K562 (cell line): Measurements from ENCODE around the gene GAB4. TPM values are rescaled to one million over a fixed set of nuclear protein-coding genes. Genes with fewer than 3 reads are reported as not detected.

Experiments used
- ATAC-seq: fragments of 200-7000 bp; cut with Tn5 transposase; 3 replicates; pipeline ENCODE4 v1.9.1; 2020; ENCODE audit warnings: moderate library complexity
- BruUV-seq: library from RNA; stranded (reverse); fragments of 400-500 nt; replicated peaks from 2 replicates; lab custom pipeline; 2021; lab: Mats Ljungman, UMichigan
- CTCF ChIA-PET: fragments of 300-600 bp; formaldehyde crosslinking; extraction: SDS; loops from one replicate; lab custom pipeline; 2021; ENCODE audit warnings: low intra/inter-chr PET ratio; lab: Yijun Ruan, JAX
- POLR2A ChIA-PET: fragments of 300-600, 350-650 bp; sonication (Branson Sonifier 250); formaldehyde crosslinking; extraction: SDS; loops from one replicate; lab custom pipeline; 2021; ENCODE audit warnings: antibody characterized with exemption, inconsistent platforms; lab: Yijun Ruan, JAX
- DNase-seq, 4 experiments: peaks; one replicate each; pipeline versions ENCODE4 v3.0.0 to v3.0.0-alpha.2; 2011 to 2018; ENCODE audit warnings: low spot score in 3 of 4, mixed read lengths in 3 of 4; ENCODE audit errors: extremely low read depth in 1 of 4
- FAIRE-seq: peaks from 2 replicates; lab custom pipeline; 2011; peaks lifted over from hg19 to GRCh38; lab: Jason Lieb, UNC
- H2AFZ ChIP-seq: 2 replicates; pipeline ENCODE4 v1.6.0; 2011; ENCODE audit warnings: low read depth, low read length, control low read depth, inconsistent platforms
- H3K27ac ChIP-seq: fragments of 200-600 bp; 3 replicates; pipeline ENCODE4 v1.8.0; 2011; ENCODE audit warnings: low read depth, mild to moderate bottlenecking, control low read depth, inconsistent platforms, low read length, moderate library complexity, mixed read lengths; ENCODE audit errors: extremely low read depth
- H3K27me3 ChIP-seq, 2 experiments: fragments of 300-600 bp in 1 of 2; 2 replicates in 1 of 2; 3 replicates in 1 of 2; pipeline versions ENCODE4 v1.6.0 to v1.8.0; 2011; ENCODE audit warnings: inconsistent platforms in 2 of 2, low read length in 2 of 2, mild to moderate bottlenecking in 1 of 2, mixed read lengths in 1 of 2, moderate library complexity in 1 of 2; ENCODE audit not compliant: control insufficient read depth in 2 of 2, insufficient read depth in 2 of 2
- H3K36me3 ChIP-seq: fragments of 300-600 bp; 3 replicates; pipeline ENCODE4 v1.8.0; 2011; ENCODE audit warnings: mild to moderate bottlenecking, low read length, inconsistent platforms; ENCODE audit not compliant: control insufficient read depth, insufficient read depth
- H3K4me1 ChIP-seq, 2 experiments: fragments of 200-600 bp in 1 of 2; replicated peaks in 1 of 2; 2 replicates in 1 of 2; 3 replicates in 1 of 2; pipeline versions ENCODE4 v1.5.1 to v1.8.0; 2011; ENCODE audit warnings: inconsistent platforms in 2 of 2, low read length in 2 of 2, mild to moderate bottlenecking in 1 of 2, mixed read lengths in 1 of 2, moderate library complexity in 1 of 2; ENCODE audit not compliant: control insufficient read depth in 2 of 2, insufficient read depth in 2 of 2
- H3K4me2 ChIP-seq: 2 replicates; pipeline ENCODE4 v1.6.1; 2011; ENCODE audit warnings: low read length, control low read depth, inconsistent platforms, mixed read lengths; ENCODE audit not compliant: insufficient read depth
- H3K4me3 ChIP-seq: fragments of 200-600 bp; sonication (generic), shearing (Covaris generic); 2 replicates; pipeline ENCODE4 v1.5.1; 2016; ENCODE audit warnings: control low read depth, inconsistent platforms
- H3K79me2 ChIP-seq: fragments of 200-600 bp; 3 replicates; pipeline ENCODE4 v1.8.0; 2011; ENCODE audit warnings: low read length, inconsistent platforms; ENCODE audit not compliant: control insufficient read depth, insufficient read depth
- H3K9ac ChIP-seq, 2 experiments: 2 replicates each; pipeline versions ENCODE4 v1.6.0 to v1.6.1; 2011; ENCODE audit warnings: low read depth in 2 of 2, low read length in 2 of 2, control low read depth in 1 of 2, inconsistent platforms in 1 of 2, mild to moderate bottlenecking in 1 of 2, mixed read lengths in 1 of 2; ENCODE audit not compliant: insufficient read depth in 1 of 2
- H3K9me1 ChIP-seq: one replicate; pipeline ENCODE4 v1.6.0; 2011; ENCODE audit warnings: inconsistent platforms, mild to moderate bottlenecking, low read length, moderate library complexity; ENCODE audit not compliant: control insufficient read depth, insufficient read depth
- H3K9me3 ChIP-seq: replicated peaks from 2 replicates; pipeline ENCODE4 v1.5.1; 2011; ENCODE audit warnings: low read depth, low read length, inconsistent platforms; ENCODE audit not compliant: control insufficient read depth, insufficient read depth
- H4K20me1 ChIP-seq: replicated peaks from 2 replicates; pipeline ENCODE4 v1.6.1; 2011; ENCODE audit warnings: low read length, inconsistent platforms, mixed read lengths; ENCODE audit not compliant: control insufficient read depth, insufficient read depth
- BCOR ChIP-seq: fragments of 450-650 bp; IDR thresholded peaks from 2 replicates; pipeline ENCODE4 v1.6.1; 2016
- IRF2 ChIP-seq: sonication (generic); formaldehyde crosslinking; IDR thresholded peaks from 2 replicates; pipeline ENCODE4 v1.8.1; 2022; ENCODE audit warnings: mild to moderate bottlenecking, missing genetic modification reagents
- JUND ChIP-seq, 2 experiments: IDR thresholded peaks; 2 replicates in 1 of 2; 3 replicates in 1 of 2; pipeline ENCODE4 v1.6.1; 2011; ENCODE audit warnings: borderline replicate concordance in 2 of 2, low read depth in 2 of 2, low read length in 2 of 2, improper control_type of control experiment in 1 of 2, missing biosample characterization in 1 of 2, missing genetic modification characterization in 1 of 2, missing genetic modification reagents in 1 of 2
- KLF16 ChIP-seq: IDR thresholded peaks from 2 replicates; pipeline ENCODE4 v1.6.1; 2016; ENCODE audit warnings: antibody characterized with exemption
- LARP7 ChIP-seq: fragments of 450-650 bp; IDR thresholded peaks from 2 replicates; pipeline ENCODE4 v1.6.1; 2016
- MCM7 ChIP-seq, 2 experiments: fragments of 450-650 bp; IDR thresholded peaks; 2 replicates each; pipeline ENCODE4 v1.6.1; 2016 to 2018
- RCOR1 ChIP-seq, 2 experiments: IDR thresholded peaks; 2 replicates each; pipeline ENCODE4 v1.6.1; 2012; ENCODE audit warnings: low read depth in 2 of 2, low read length in 2 of 2, borderline replicate concordance in 1 of 2, improper control_type of control experiment in 1 of 2
- SMARCB1 ChIP-seq: IDR thresholded peaks from 2 replicates; pipeline ENCODE4 v1.6.1; 2011; ENCODE audit warnings: improper control_type of control experiment, low read depth; ENCODE audit not compliant: insufficient read length
- ZBED1 ChIP-seq: IDR thresholded peaks from 2 replicates; pipeline ENCODE4 v1.6.1; 2014
- ZNF766 ChIP-seq: fragments of 200-800 bp; sonication (Bioruptor generic); conservative IDR thresholded peaks from 2 replicates; pipeline ENCODE4 v1.6.1; 2016; ENCODE audit warnings: missing genetic modification characterization, missing compliant biosample characterization
- WGBS: fragments of 100-300 bp; shearing (Covaris generic); methylation state at CpG from one replicate; pipeline ENCODE4 v1.1.6; 2016; ENCODE audit warnings: low coverage, mixed read lengths; ENCODE audit not compliant: insufficient coverage; ENCODE audit errors: missing lambda C conversion rate; 5-methylcytosine and 5-hydroxymethylcytosine counted together
- in situ Hi-C: fragments of 300-500 bp; cut with MboI; formaldehyde crosslinking; loops from 4 replicates; pipeline ENCODE4 v1.15.0; 2018; ENCODE audit warnings: inconsistent platforms, mixed read lengths
- intact Hi-C: fragments of 100-400 bp; cut with micrococcal nuclease; formaldehyde crosslinking; loops from 2 replicates; pipeline ENCODE4 v1.14.2; 2022
- polyA plus RNA-seq, 8 experiments: library from polyadenylated mRNA; depleted of rRNA in 4 of 8; stranded (reverse) in 5 of 8; unstranded in 3 of 8; fragments of >200 nt; fragmentation: Nextera tagmentation in 2 of 8; fragmentation: Illumina TruSeq in 1 of 8; extraction: Ambion mirVana in 2 of 8; extraction: Trizol in 1 of 8; gene quantifications; 2 replicates each; pipeline versions ENCODE4 v1.2.1 to v1.2.3, GENCODE V29; 2011 to 2014; ENCODE audit warnings: inconsistent platforms in 1 of 8, missing spikeins in 1 of 8
- total RNA-seq, 7 experiments: library from RNA; depleted of rRNA in 6 of 7; stranded (reverse); fragments of >200 nt in 6 of 7; fragmentation: Illumina TruSeq in 2 of 7; extraction: Trizol in 2 of 7; gene quantifications; 2 replicates each; pipeline versions ENCODE4 v1.2.1 to v1.2.3, GENCODE V29; 2011 to 2021; ENCODE audit warnings: low replicate concordance in 1 of 7
- TF ChIP-seq, protein P1 (sequence below): IDR thresholded peaks from 3 replicates; pipeline ENCODE4 v1.6.1; 2011; ENCODE audit warnings: borderline replicate concordance, mild to moderate bottlenecking; ENCODE audit not compliant: insufficient read length, insufficient read depth
- TF ChIP-seq, protein P2 (sequence below): IDR thresholded peaks from 2 replicates; pipeline ENCODE4 v1.6.1; 2014; ENCODE audit warnings: antibody characterized with exemption
- TF ChIP-seq, protein P3 (sequence below): fragments of 200-800 bp; sonication (Bioruptor generic); IDR thresholded peaks from 2 replicates; pipeline ENCODE4 v1.6.1; 2017; ENCODE audit warnings: missing genetic modification characterization, missing compliant biosample characterization

Gene GAB4
- total and polyA plus RNA-seq, 9 of the 15 experiments (the other 6 are each of a cell fraction or from before 2014, with no cell fraction given), result 0.04 to 0.11 (median 0.04) TPM; not detected in 6

DNA sequence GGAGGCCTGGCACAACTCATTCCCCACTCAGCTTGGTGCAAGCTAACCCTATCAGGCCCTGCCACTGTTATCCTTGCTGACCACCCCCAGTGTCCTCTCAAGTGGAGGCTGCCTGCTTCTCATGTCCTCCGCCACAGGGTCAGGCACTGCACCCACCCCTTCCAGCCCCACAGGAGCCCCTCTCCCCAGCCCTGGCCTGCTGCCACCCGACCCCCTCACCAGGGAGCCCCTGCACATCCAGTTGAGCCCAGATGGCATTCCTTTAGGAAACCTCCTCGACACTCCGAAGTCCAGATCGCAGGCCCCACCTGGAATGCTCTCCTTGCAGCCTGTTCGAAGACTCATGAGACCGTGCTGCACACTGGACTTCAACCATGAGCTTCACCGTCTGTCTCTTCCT, 48.8 kb upstream of the GAB4 start:
- CTCF ChIA-PET, result interaction anchor here (2.7 kb wide), 1 partner anchor 140 kb away, joined by 29 read pairs; no protein-coding TSS in a partner anchor
- Histone ChIP-seq H3K4me3 (no peak overlapping the region), H2AFZ (no peak overlapping the region), H3K4me1 (no peaks in the 10 kb centered on the region), H3K9me3 (no peaks in the 10 kb centered on the region), H3K36me3 (peaks cover 50% of the 10 kb centered on the region; the same call in 2 of the 3 replicates), H3K79me2 (no peaks in the 10 kb centered on the region), H3K4me2 (no peak overlapping the region), H3K9me1 (no peaks in the 10 kb centered on the region), H3K27ac (no peak overlapping the region), H3K9ac (no peak overlapping the region), H3K27me3 (no peaks in the 10 kb centered on the region), H4K20me1 (peaks cover 15% of the 10 kb centered on the region)
- TF ChIP-seq KLF16 (no peak), RCOR1 (IDR thresholded peaks at IDR 0.05; ENCODE audit: borderline replicate concordance in 1 of 2, low read depth in 2 of 2, low read length in 2 of 2) (no peak), ZNF766 (CRISPR knock-in tag) (no peak), ZBED1 (no peak), MCM7 (IDR thresholded peaks at IDR 0.05) (no peak), BCOR (no peak), LARP7 (no peak), IRF2 (CRISPR knock-in tag) (no peak), JUND (IDR thresholded peaks at IDR 0.05; ENCODE audit: borderline replicate concordance, low read depth, low read length) (no peak), JUND (tag; IDR thresholded peaks at IDR 0.05; ENCODE audit: borderline replicate concordance, low read depth, low read length) (no peak), SMARCB1 (no peak)
- TF ChIP-seq, protein P1, sequence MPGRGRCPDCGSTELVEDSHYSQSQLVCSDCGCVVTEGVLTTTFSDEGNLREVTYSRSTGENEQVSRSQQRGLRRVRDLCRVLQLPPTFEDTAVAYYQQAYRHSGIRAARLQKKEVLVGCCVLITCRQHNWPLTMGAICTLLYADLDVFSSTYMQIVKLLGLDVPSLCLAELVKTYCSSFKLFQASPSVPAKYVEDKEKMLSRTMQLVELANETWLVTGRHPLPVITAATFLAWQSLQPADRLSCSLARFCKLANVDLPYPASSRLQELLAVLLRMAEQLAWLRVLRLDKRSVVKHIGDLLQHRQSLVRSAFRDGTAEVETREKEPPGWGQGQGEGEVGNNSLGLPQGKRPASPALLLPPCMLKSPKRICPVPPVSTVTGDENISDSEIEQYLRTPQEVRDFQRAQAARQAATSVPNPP, result no peak
- TF ChIP-seq, protein P2, sequence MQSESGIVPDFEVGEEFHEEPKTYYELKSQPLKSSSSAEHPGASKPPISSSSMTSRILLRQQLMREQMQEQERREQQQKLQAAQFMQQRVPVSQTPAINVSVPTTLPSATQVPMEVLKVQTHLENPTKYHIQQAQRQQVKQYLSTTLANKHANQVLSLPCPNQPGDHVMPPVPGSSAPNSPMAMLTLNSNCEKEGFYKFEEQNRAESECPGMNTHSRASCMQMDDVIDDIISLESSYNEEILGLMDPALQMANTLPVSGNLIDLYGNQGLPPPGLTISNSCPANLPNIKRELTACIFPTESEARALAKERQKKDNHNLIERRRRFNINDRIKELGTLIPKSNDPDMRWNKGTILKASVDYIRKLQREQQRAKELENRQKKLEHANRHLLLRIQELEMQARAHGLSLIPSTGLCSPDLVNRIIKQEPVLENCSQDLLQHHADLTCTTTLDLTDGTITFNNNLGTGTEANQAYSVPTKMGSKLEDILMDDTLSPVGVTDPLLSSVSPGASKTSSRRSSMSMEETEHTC, result no peak
- TF ChIP-seq, protein P3, sequence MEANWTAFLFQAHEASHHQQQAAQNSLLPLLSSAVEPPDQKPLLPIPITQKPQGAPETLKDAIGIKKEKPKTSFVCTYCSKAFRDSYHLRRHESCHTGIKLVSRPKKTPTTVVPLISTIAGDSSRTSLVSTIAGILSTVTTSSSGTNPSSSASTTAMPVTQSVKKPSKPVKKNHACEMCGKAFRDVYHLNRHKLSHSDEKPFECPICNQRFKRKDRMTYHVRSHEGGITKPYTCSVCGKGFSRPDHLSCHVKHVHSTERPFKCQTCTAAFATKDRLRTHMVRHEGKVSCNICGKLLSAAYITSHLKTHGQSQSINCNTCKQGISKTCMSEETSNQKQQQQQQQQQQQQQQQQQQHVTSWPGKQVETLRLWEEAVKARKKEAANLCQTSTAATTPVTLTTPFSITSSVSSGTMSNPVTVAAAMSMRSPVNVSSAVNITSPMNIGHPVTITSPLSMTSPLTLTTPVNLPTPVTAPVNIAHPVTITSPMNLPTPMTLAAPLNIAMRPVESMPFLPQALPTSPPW (CRISPR knock-in tag), result no peak
- DNase-seq, result no peak
- in situ Hi-C loops, result loop anchor here (5.0 kb wide), 1 partner anchor 135 kb away; no protein-coding TSS in a partner anchor
- POLR2A ChIA-PET, result interaction anchor here (0.9 kb wide), 1 partner anchor 10 kb away, joined by 5 read pairs; no protein-coding TSS in a partner anchor
- BruUV-seq, result no TSS peak
- peak; percentile 6; the same call in 1 of the 3 replicates for ATAC-seq
- WGBS, result 74% methylated on average over 6 of the region's 8 CpGs
- FAIRE-seq, result no peak
- intact Hi-C loops, result no loop called here
